ENCODE measurements around the gene SV2B. TPM values are rescaled to one million over a fixed set of nuclear protein-coding genes. Genes with fewer than 3 reads are reported as not detected.

SV2B gene
- total and polyA plus RNA-seq, 9 of the 15 experiments (the other 6 are each of a cell fraction or from before 2014, with no cell fraction given): 0.01 to 0.25 (median 0.11) TPM

DNA sequence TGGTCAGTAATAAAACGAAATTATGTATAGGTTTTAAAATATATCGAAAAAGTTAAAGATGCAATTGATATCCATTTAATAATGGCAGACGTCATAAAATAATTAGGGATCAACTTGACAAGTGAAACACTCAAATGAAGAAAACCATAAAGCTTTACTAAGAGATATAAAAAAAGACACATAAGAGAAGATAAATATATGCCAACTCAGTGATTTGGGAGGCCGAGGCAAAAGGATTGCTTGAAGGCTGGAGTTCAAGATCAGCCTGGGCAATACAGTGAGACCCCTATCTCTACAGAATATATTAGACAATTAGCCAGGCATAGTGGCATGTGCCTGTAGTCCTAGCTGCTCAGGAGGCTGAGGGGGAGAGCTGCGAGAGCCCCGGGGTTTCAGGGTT is 190.5 kb downstream of the SV2B start:
- Histone ChIP-seq H3K9me3 (replicated peaks; ENCODE audit: control insufficient read depth, insufficient read depth, low read depth, low read length) (no peaks in the 10 kb centered on the region), H3K79me2 (ENCODE audit: control insufficient read depth, insufficient read depth, low read length) (no peaks in the 10 kb centered on the region), H3K4me1 (replicated peaks in 1 of 2; ENCODE audit: control insufficient read depth in 2 of 2, insufficient read depth in 2 of 2, low read length in 2 of 2) (peaks cover 0 to 5% of the 10 kb centered on the region in 2 experiments; a peak in 2 of 5 replicates), H3K27ac (ENCODE audit: extremely low read depth, low read depth, low read length) (no peak overlapping the region), H3K4me2 (ENCODE audit: insufficient read depth, low read length) (no peak overlapping the region), H2AFZ (ENCODE audit: low read depth, low read length) (no peak overlapping the region), H3K36me3 (ENCODE audit: control insufficient read depth, insufficient read depth, low read length) (no peaks in the 10 kb centered on the region), H3K4me3 (no peak overlapping the region), H3K9ac (ENCODE audit: insufficient read depth in 1 of 2, low read depth in 2 of 2, low read length in 2 of 2) (no peak overlapping the region), H3K27me3 (ENCODE audit: control insufficient read depth in 2 of 2, insufficient read depth in 2 of 2, low read length in 2 of 2) (peaks cover 17 to 28% of the 10 kb centered on the region in 2 experiments), H4K20me1 (replicated peaks; ENCODE audit: control insufficient read depth, insufficient read depth, low read length) (no peaks in the 10 kb centered on the region), H3K9me1 (ENCODE audit: control insufficient read depth, insufficient read depth, low read length) (no peaks in the 10 kb centered on the region)
- POLR2A ChIA-PET: no interaction called here
- CTCF ChIA-PET (ENCODE audit: low intra/inter-chr PET ratio): no interaction called here
- 14% methylated on average over 6 of the region's 6 CpGs for WGBS (ENCODE audit: insufficient coverage, low coverage, missing lambda C conversion rate)
- intact Hi-C loops (cut with micrococcal nuclease): no loop called here
- ATAC-seq (no peak), FAIRE-seq (no peak), DNase-seq (ENCODE audit: extremely low read depth in 1 of 4, low spot score in 3 of 4) (no peak)
- in situ Hi-C loops (cut with MboI): no loop called here
- no TSS peak for BruUV-seq (replicated peaks)
- TF ChIP-seq MAFG (tag; conservative IDR thresholded peaks at IDR 0.05) (peak; percentile 23; the same call in 1 of the 2 replicates), ARID3B (CRISPR knock-in tag; IDR thresholded peaks at IDR 0.05; ENCODE audit: borderline replicate concordance) (no peak), C11orf30 (IDR thresholded peaks at IDR 0.05; ENCODE audit: low read depth) (peak; percentile 57; the same call in 1 of the 2 replicates), ZNF316 (IDR thresholded peaks at IDR 0.05) (peak; percentile 64), MAFF (IDR thresholded peaks at IDR 0.05; ENCODE audit: low read length) (peak; percentile 10; the same call in 1 of the 2 replicates)

DNA sequence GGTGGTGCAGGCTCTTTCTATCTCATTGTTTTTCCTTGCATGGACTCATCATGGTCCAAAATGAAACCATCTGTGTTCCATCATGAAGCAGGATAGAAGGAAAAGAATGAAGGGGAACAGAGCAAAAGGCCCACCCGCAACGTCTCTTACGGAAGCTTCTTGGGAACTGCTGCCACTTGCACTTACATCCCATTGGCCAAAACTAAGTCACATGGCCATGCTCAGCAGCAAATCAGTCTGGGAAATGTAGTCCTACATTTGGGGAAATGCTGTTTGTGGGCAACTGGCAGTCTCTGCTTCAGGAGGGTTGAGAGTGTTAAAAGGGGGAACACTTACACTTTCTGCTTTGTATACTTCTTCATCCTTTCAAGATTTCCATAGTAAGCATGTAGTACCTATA is 191.6 kb downstream of the SV2B start:
- intact Hi-C loops (cut with micrococcal nuclease) (no loop called here), in situ Hi-C loops (cut with MboI) (no loop called here)
- H3K27ac ChIP-seq (ENCODE audit: extremely low read depth, low read depth, low read length): no peak overlapping the region
- H3K79me2 ChIP-seq (ENCODE audit: control insufficient read depth, insufficient read depth, low read length): no peaks in the 10 kb centered on the region
- peaks cover 0 to 5% of the 10 kb centered on the region in 2 experiments; a peak in 2 of 5 replicates for H3K4me1 ChIP-seq (replicated peaks in 1 of 2; ENCODE audit: control insufficient read depth in 2 of 2, insufficient read depth in 2 of 2, low read length in 2 of 2)
- H2AFZ ChIP-seq (ENCODE audit: low read depth, low read length): peak overlapping the region; percentile 81
- WGBS (ENCODE audit: insufficient coverage, low coverage, missing lambda C conversion rate): 2% methylated on average over 3 of the region's 3 CpGs
- DNase-seq (ENCODE audit: extremely low read depth in 1 of 4, low spot score in 3 of 4) (peak; percentile 43 to 63 (median 58)), FAIRE-seq (peak; percentile 91), ATAC-seq (peak; percentile 94)
- POLR2A ChIA-PET: no interaction called here
- H3K9me3 ChIP-seq (replicated peaks; ENCODE audit: control insufficient read depth, insufficient read depth, low read depth, low read length): no peaks in the 10 kb centered on the region
- CTCF ChIA-PET (ENCODE audit: low intra/inter-chr PET ratio): no interaction called here
- H3K4me2 ChIP-seq (ENCODE audit: insufficient read depth, low read length): peak overlapping the region; percentile 38
- H4K20me1 ChIP-seq (replicated peaks; ENCODE audit: control insufficient read depth, insufficient read depth, low read length): no peaks in the 10 kb centered on the region
- H3K4me3 ChIP-seq: no peak overlapping the region
- no TSS peak for BruUV-seq (replicated peaks)
- no peaks in the 10 kb centered on the region for H3K9me1 ChIP-seq (ENCODE audit: control insufficient read depth, insufficient read depth, low read length)
- H3K9ac ChIP-seq (ENCODE audit: insufficient read depth in 1 of 2, low read depth in 2 of 2, low read length in 2 of 2): no peak overlapping the region
- no peaks in the 10 kb centered on the region for H3K36me3 ChIP-seq (ENCODE audit: control insufficient read depth, insufficient read depth, low read length)
- H3K27me3 ChIP-seq (ENCODE audit: control insufficient read depth in 2 of 2, insufficient read depth in 2 of 2, low read length in 2 of 2): peaks cover 18 to 37% of the 10 kb centered on the region in 2 experiments
- no peak for TF ChIP-seq DIDO1 (tag; IDR thresholded peaks at IDR 0.05; ENCODE audit: low read depth)
- peak; percentile 67; the same call in 1 of the 2 replicates for TF ChIP-seq CREM (IDR thresholded peaks at IDR 0.05; ENCODE audit: low read depth)
- no peak for TF ChIP-seq ATF1 (CRISPR knock-in tag; IDR thresholded peaks at IDR 0.05)
- TF ChIP-seq ATF1 (tag; IDR thresholded peaks at IDR 0.05): peak; percentile 19; the same call in 1 of the 2 replicates
- peak; percentile 80 for TF ChIP-seq HNRNPLL (IDR thresholded peaks at IDR 0.05; ENCODE audit: low read depth, low read length, poor library complexity, severe bottlenecking)
- no peak for TF ChIP-seq HDAC6 (IDR thresholded peaks at IDR 0.05; ENCODE audit: low read depth, low read length)
- peak; percentile 49; the same call in 1 of the 2 replicates for TF ChIP-seq NR2C1 (IDR thresholded peaks at IDR 0.05)
- peak; percentile 73 for TF ChIP-seq NR2C1 (tag; IDR thresholded peaks at IDR 0.05)
- TF ChIP-seq FIP1L1 (IDR thresholded peaks at IDR 0.05; ENCODE audit: low read depth, low read length, poor library complexity, severe bottlenecking): no peak

All from K562 (cell line).